BJ (cell line): Measurements from ENCODE around the gene STUB1. TPM values are rescaled to one million over a fixed set of nuclear protein-coding genes. Genes with fewer than 3 reads are reported as not detected.
A peak's percentile ranks its signal among the peaks of the same experiment; 100 is the strongest.

ENCODE experiments used
- CTCF ChIA-PET: fragments of 350-600 bp; formaldehyde crosslinking; extraction: SDS; loops from one replicate; lab custom pipeline; 2021; ENCODE audit warnings: antibody characterized with exemption, inconsistent platforms; lab: Yijun Ruan, JAX
- POLR2A ChIA-PET: fragments of 300-600 bp; sonication (Branson Sonifier 250); formaldehyde crosslinking; extraction: SDS; loops from one replicate; lab custom pipeline; 2021; ENCODE audit warnings: antibody characterized with exemption; lab: Charles Lee
- DNase-seq: peaks from one replicate; pipeline ENCODE4 v3.0.0-alpha.2; 2011; ENCODE audit warnings: low read depth
- H3K27me3 ChIP-seq: 2 replicates; pipeline ENCODE4 v1.6.0; 2011; ENCODE audit warnings: low read length; ENCODE audit not compliant: control insufficient read depth, insufficient read depth
- H3K36me3 ChIP-seq: 2 replicates; pipeline ENCODE4 v1.5.1; 2011; ENCODE audit warnings: low read length; ENCODE audit not compliant: control insufficient read depth, insufficient read depth
- H3K4me3 ChIP-seq: 2 replicates; pipeline ENCODE4 v1.5.1; 2011; ENCODE audit warnings: low read depth, mild to moderate bottlenecking, control low read depth, low read length
- CTCF ChIP-seq: IDR thresholded peaks from 2 replicates; pipeline ENCODE4 v1.5.1; 2011; ENCODE audit warnings: low read depth, mild to moderate bottlenecking, control low read depth, inconsistent platforms, low read length, moderate library complexity; ENCODE audit not compliant: insufficient read depth
- polyA plus RNA-seq: library from polyadenylated mRNA; depleted of rRNA; stranded (reverse); fragments of >200 nt; gene quantifications from 2 replicates; pipeline ENCODE4 v1.2.3, GENCODE V29; 2011

STUB1 gene
- polyA plus RNA-seq, 1 experiment: 148 TPM

DNA sequence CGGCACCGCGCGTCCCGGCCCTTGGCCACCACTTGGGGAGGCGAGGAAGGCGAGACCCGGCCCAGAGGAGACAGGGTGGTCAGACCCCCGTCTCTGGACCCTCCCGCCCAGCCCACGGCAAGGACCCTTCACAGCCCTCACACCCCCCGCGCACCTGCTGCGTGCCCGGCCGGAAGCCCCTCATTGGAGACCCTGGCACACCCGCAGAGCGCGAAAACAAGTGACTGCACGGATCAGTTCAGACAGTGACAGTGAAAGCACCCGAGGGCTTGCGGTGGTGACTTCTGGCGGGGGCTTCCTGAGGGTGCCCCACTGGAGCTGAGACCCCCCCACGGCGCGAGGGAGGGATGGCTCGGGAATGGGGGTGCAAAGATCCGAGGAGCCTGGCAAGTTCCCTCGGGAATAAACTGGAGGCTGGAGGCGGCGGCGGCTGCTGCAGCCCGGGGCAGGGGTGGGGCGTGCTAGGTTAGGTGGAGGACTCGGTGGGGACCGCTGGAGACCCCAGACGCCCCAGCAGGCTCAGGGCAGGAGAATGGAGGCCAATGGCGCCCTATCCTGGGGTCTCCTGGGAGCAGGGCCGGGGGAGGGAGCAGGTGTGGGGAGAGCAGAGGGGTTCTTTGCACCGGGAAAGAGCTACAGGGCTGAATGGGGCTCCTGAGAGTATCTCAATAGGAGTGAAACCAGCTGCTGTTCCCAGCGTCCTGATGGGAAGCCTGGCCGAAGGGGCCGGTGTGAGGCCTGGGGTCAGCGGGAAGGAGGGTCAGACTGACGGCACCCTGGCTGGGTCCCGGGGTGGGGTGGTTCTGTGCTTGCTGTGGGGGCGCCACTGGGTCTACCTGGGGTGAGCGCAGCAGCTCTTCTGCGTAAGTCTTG, 26.2 kb downstream of the STUB1 start:
- no peaks in the 10 kb centered on the region for H3K36me3 ChIP-seq
- H3K27me3 ChIP-seq: peaks cover 37% of the 10 kb centered on the region
- H3K4me3 ChIP-seq: peak overlapping the region; percentile 5; the same call in 1 of the 2 replicates
- ChIA-PET POLR2A (no interaction called here), CTCF (interaction anchor here (0.8 to 5.2 kb wide), 3 partner anchors 9 to 349 kb away, joined by 4 to 47 read pairs (median 8); no protein-coding TSS in a partner anchor)
- no peak for TF ChIP-seq CTCF
- DNase-seq: no peak

DNA sequence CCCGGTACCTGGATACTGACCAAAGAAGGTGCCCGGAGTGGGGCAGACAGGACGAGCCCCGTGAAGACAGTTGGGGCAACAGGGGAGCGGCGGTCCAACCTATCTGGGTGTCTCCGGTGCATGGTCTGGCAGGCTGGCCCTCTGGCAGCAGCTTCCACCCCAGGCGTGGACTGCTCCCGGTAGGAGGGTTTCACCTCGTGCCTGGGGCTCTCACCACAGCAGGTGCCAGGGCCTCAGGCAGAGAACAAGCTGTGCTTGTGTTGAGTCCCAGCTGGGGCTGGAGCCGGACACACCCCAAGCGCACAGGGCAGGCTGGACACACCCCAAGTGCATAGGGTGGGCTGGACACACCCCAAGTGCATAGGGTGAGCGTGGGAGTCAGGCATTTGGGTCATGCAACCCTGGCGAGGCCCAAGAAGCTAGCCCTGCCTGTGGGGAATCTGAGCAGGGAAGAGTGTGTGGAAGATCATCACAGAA, 26.9 kb downstream of the STUB1 start:
- Histone ChIP-seq H3K27me3 (peaks cover 32% of the 10 kb centered on the region), H3K4me3 (no peak overlapping the region), H3K36me3 (no peaks in the 10 kb centered on the region)
- ChIA-PET CTCF (interaction anchor here (0.8 to 5.2 kb wide), 3 partner anchors 8 to 348 kb away, joined by 4 to 47 read pairs (median 8); no protein-coding TSS in a partner anchor), POLR2A (no interaction called here)
- no peak for DNase-seq
- no peak for TF ChIP-seq CTCF

GRCh38 chr16:708019-708418, 27.8 kb downstream of the STUB1 start:
- Histone ChIP-seq H3K36me3 (no peaks in the 10 kb centered on the region), H3K27me3 (peaks cover 30% of the 10 kb centered on the region), H3K4me3 (no peak overlapping the region)
- DNase-seq: no peak
- ChIA-PET CTCF (interaction anchor here (3.2 to 5.2 kb wide), 2 partner anchors 77 to 347 kb away, joined by 8 to 47 read pairs; no protein-coding TSS in a partner anchor), POLR2A (no interaction called here)
- no peak for TF ChIP-seq CTCF

- ChIA-PET CTCF (interaction anchor here (1.4 to 5.2 kb wide), 3 partner anchors 25 to 346 kb away, joined by 3 to 47 read pairs (median 8); partner anchors contain the start of gene JMJD8), POLR2A (no interaction called here)
- Histone ChIP-seq H3K36me3 (no peaks in the 10 kb centered on the region), H3K4me3 (no peak overlapping the region), H3K27me3 (peaks cover 23% of the 10 kb centered on the region)
- no peak for TF ChIP-seq CTCF
- DNase-seq: no peak
Observed at GRCh38 chr16:708959-709358, 28.7 kb downstream of the STUB1 start.
